Stimulated activated CD4-positive, alpha-beta T cell treated with anti-CD3 and anti-CD28 coated beads, TNF-alpha, amount 100 ng/mL, for 4 hours (primary cell): ENCODE results near the gene RTN4.

Experiments used
- DNase-seq, 3 experiments: peaks; one replicate each; pipeline ENCODE4 v3.0.0-alpha.2; 2020; ENCODE audit warnings: low read depth in 3 of 3

The RTN4 gene

DNA sequence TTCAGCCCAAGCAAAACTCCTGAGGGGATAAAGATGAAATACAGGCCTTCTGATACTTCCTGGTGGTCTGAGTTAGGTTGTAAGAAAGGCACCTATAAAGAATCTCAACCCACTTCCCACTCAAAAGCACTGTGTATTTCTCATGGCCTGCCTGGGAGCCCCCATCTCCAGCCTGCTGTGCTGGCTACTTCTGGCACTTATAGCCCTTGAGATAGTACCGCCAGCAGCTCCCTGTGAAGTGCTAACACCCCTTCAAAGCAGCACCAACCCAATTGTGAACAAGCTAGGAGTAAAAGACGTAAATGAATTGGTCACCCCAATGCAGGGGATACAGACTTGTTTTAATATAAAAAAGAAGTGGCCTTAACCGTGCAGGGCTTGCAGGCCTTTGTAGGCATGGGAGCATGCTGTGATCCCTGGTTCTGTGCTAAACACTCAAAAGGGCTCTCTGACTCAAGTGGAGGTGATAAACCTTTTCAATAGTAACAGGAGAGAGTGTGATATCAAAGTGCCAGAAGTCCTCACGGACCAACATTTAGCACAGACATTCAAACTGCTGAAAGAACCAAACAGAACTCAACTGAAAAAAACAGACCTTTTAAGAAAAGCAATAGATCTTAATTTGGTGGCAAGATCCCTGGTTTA lies 80.8 kb downstream of the RTN4 start:
- no peak for DNase-seq

DNA sequence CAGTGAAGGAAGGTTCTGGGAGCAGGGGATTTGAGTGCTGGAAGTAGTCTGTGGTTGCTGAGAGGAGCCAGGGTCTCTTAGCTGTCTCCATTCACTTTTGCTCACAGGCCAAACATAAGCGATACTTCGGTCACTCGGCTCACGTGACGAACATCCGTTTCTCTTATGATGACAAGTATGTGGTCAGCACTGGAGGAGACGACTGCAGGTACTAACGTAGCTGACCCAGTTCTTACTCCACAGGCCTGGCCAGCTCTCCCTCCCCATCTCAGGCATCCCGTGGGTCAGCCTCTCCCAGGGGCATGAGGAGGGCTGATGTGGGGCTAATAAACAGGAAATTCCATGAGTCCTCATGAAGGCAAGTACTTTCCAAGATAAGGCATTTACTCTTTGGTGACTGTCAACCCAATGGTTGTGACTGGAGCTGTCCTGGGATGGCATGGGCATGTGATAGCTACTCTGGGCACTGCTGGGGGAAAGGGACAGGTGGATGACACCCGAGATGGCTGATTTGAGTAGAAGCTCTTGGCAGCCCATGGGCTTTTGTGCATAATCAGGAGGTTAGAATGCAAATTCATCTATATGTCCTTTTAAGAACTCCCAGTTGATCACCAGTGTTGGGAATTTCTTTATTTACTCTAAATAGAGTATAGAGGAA lies 81.6 kb downstream of the RTN4 start:
- DNase-seq = no peak

DNA sequence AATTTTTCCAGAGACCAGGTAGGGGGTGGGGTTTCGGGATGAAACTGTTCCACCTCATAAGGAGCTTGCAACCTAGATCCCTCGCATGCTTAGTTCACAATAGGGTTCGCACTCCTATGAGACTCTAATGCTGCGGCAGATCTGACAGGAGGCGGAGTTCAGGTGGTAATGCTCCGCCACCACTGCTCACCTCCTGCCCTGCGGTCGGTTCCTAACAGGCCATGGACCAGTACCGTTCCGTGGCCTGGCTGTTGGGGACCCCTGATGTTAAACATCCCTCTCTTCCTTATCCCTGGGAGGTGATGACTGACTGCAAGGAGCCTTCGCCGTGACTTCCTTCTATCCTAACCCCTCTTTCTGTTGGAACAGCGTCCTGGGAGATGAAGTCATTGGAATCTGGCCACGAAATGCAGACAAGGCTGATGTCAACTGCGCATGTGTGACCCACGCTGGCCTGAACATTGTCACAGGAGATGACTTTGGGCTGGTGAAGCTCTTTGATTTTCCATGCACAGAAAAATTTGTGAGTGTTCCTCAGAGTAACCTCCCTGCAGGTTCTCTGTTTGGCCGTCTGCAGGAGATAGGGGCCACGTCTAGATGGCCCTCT lies 82.4 kb downstream of the RTN4 start:
- no peak for DNase-seq

DNA sequence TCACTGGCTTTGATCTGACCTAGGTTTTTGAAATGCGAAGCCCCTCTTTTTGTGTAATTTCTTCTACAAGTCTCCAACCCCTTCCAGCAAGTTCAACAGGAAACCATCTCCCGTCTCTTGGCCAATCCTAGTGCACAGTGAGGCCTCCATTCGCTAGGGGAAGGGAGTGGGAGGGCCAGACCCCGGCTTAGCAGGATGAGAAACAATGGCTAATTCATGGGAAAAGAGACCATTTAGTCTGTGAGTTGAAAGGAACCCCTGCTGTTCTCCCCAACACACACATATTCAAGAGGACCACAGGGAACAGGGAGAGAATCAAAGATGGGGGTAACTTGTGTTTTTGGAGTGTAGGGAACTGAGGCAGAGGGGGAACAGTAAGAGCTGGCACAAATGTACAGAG lies 83.0 kb downstream of the RTN4 start:
- DNase-seq = no peak

DNA sequence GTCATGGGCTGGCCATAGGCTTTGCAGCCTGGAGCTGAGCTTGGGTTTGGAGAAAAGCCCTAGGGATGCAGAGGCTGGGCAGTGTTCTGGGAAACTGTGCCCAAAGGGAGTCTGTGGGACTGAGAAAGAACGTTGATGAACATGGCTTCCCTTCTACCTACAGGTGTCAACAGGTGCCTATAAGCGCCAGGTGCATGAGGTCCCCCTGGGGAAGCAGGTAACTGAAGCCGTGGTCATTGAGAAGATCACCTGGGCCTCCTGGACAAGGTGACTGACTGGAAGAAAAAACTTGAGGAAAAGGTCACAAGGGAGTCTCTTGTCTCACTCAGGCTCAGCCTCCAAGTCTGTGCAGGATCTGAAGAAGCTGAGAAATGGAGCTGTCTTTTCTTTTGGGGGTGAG lies 83.4 kb downstream of the RTN4 start:
- DNase-seq = no peak

DNA sequence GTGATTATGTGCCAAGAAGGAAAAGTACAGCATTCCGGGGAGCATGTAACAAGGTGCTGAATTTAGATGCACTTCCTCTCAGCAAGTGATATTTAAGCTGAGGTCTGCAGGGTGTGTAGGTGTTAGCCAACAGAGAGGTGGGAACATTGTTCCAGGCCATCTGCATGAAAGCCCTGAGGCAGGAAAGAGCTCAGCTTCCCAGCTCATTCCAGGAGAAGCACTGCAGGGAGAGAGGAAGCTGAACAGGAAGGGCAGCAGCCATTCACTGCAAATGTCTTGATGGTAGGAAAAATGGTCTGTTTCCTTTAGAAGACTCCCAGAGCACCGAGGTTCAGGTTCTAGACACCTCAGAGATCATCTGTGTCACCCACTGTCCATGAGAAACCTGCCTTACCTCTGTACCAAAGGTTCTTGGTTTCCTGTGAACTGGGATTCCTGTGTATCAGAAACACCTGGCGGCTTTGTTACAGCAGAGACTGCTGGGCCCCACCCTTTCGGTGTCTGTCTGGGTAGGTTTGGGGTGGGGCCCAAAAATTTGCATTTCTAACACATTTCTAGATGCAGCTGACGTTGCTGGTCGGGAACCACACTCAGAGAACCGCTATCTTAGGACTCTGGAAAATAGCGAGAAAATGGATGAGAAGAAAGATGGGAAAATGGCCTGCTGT lies 84.0 kb downstream of the RTN4 start:
- DNase-seq = no peak

DNA sequence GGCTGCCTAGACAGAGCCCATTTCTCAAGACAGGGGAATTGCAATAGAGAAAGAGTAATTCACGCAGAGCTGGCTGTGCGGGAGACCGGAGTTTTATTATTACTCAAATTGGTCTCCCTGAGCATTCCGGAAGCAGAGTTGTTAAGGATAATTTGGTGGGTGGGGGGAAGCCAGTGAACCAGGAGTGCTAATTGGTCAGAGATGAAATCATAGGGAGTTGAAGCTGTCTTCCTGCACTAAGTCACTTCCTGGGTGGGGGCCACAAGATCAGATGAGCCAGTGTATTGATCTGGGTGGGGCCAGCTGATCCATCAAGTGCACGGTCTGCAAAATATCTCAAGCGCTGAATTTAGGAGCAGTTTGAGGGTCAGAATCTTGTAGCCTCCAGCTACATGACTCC lies 84.8 kb downstream of the RTN4 start:
- no peak for DNase-seq

DNA sequence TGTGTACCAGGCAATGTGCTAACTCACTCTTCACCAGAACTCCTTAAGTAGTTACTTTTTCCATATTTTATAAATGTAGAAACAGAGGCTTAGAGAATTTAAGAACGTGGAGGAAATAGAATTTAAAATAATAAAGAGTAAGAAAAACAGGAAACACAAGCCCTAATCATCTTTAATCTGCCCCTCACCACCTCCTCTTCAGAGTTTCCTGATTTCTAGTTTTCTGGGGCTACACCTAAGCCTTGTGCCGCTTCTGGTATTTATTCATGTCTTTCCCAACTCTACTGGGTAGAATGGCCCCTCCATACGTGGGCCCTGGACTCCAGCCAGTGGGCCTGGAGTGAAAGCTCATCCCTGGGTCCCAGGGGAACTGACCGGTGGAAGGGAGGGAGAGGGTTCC lies 85.4 kb downstream of the RTN4 start:
- no peak for DNase-seq

DNA sequence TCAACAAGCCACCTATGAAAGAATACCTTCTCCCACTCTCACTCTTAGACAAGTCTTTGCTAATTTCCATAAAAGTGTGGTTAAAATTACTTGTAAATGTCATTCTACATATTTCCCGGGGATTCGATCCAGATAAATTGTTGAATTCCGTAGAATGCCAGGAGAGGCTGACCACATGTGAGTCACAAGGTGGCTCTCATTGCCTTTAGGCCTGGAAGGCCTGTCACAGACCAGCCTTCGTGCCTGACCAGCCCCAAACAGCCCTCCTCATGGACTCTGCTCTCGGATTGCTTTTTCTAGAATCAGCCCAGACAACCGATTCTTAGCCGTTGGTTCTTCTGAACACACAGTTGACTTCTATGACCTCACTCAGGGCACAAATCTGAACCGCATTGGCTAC lies 86.0 kb downstream of the RTN4 start:
- DNase-seq = no peak

DNA sequence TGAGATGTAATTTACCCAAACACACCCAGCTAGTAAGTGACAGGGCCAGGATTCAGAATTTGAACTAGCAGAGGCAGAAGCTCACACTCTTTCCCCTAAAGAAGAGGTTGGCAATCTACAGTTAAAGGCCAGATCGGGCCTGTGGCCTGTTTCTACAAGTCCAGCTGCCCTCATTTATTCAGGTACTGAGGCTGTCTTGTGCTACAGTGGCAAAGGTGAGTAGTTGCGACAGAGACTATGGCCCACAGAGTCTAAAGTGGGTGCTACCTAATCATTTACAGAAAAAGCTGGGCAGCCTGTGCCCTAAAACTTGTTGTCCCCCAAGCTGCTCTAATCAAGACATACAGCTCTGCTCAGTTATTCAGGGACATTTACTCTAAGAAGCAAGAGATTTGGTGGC lies 86.8 kb downstream of the RTN4 start:
- no peak for DNase-seq

DNA sequence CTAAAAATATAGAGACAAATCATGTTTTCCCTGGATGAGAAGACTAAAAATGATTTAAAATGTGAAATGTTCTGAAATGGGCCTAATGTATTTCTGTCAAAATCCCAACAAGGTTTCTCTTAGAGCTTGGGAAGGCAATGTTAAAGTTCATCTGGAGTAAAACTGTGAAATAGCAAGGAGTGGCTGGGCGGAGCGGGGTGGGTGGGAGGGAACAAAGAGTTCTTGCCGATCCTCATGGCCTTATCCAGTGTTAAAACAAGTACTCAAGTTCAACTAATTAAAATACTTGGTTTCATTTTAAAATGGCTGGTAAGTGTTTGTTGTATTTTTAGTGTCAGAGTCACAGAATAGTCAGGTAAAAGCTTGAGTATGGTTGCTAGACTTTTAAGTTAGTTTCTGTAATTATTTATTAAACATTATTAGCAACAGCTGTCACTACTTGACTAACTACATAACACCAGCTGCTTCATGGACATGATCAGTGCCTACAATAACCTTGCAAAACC lies 87.3 kb downstream of the RTN4 start:
- DNase-seq = no peak

DNA sequence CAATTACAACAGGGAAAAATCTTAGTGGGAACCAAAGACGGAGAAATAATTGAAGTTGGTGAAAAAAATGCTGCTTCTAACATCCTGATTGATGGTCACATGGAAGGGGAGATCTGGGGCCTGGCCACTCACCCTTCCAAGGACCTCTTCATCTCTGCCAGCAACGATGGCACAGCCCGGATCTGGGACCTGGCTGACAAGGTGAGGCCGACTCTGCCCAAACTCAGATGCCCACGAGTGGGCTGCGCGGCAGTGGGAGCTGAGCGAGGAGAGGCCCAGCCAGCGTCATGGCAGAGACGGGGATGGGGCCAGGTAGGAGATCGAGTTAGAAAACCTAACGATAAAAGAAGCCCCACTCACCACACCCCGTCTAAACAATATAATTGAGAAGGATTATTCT lies 87.7 kb downstream of the RTN4 start:
- DNase-seq = no peak

DNA sequence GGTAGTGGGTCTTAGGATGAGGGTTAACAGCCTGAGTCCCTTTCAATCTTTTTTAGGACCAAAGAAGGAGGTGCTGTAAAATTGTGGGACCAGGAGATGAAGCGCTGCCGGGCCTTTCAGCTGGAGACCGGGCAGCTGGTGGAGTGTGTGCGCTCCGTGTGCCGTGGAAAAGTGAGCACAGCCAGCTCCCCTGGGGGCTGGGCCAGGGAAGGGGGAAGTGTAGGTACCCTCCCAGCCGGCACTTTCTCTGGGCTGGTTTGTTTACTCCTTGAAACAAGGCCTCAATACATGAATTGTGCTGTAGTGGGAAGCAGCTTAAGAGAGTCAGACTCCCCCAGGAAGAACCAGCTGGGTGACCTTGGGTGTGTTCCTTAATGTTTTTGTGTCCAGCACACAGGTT lies 90.1 kb downstream of the RTN4 start:
- DNase-seq = no peak

DNA sequence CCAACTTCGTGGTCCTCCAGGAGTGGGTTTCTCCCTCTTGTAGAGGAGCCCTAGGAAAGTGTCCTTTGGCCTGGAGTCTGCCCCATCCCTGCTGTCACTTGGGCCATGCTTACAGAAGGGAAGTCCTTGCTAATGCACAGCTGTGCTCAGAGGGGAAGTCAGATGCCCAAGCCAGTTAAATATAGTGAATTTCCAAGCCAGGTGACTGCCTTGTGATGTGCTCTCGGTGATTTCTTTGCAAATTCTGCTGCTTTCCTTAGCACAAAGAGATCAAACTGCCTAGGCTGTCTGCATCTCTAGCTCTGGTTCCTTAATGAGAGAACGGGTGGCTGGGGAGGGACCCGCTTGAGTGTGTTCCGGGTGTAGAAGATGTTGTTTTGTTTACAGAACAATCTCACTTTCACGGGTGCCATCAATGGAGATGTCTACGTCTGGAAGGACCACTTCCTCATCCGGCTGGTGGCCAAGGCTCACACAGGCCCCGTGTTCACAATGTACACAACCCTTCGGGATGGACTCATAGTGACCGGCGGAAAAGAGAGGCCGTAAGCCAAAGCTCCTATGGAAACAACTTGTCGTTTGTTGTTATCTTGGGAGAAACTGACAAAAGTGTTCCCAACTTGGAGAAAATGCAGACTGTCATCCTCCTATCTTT lies 91.4 kb downstream of the RTN4 start:
- no peak for DNase-seq

DNA sequence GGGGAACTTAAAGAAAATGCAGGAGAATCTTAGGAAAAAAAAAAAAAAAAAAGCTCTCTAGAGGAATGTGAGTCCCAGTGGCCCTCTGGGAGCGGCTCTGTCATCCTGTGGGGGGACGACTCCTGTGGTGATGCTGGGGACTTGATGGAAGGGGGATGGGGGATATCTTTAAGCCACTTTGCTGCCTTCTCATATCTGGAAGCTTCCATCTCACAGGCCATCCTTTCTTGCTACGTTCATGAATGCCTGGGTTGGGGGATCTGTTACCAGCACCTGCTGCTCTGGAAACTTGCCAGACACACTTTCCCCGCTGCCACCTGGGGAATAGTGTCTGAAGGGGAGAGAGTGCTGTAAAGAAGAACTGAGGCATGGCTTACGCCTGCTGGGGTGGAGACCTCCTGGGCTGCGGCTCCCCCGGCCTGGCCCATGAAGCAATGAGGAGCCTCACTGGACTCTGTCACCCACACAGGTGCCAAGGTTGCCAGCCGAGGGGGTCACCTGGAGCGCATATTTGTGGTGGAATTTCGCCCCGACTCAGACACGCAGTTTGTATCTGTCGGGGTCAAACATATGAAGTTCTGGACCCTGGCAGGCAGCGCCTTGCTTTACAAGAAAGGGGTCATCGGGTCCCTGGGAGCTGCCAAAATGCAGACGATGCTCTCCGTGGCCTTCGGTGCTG lies 92.8 kb downstream of the RTN4 start:
- no peak for DNase-seq

DNA sequence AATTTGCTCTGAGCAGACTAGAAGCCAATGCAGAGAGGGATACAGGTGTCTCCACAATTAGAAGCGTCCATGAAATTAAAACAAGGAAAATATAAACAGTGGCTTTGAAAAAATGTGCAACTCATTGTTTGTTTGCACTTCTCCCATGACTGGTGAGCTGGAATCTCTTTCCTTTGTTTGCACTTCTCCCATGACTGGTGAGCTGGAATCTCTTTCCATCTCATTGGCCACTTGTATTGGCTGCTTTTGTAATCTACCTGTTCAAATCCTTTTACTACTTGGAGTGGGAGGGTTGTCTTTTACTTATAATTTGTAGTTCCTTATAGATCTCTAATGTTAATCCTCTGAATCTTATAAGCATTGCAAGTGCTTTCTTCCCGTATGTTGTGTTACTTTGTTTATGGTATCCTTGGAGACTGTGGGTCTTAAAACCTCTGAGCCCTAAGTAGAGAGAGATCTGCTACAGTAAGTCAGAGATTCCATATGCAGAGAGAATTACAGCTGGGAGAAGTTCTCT lies 94.1 kb downstream of the RTN4 start:
- no peak for DNase-seq

DNA sequence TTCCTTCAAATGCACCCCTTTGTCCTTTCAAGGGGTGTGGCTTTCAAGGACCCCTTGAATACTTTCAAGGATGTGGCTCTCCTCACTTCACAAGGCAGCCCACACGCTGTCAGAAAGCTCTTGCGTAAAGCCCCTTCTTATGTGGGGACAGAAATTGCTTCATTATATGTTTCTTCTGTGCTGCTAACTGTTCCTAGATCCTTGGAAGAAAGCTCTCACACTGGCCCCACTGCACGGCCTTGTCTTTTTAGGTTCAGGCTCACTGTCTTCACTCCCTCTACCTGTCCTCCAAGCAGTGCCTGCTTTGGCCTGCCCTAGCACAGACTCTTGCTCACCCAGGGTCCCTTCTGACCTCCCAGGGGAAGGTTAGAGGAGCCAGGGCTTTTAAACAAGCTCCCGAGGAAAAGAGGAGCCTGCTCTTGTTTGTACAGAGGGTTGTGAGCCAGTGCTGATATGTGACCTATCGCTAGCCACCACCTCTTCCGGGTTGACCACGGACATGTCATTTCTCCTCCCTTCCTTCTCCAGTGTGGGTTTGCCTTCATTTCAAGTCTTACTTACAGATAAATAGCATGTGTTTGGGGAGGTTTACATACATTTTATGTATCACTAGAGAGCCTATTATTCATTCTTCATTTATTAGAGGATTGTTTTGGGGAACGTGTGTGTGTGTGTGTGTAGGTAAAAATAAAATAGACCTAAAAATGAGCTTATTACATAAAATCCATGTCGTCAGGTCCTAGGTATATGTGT lies 94.7 kb downstream of the RTN4 start:
- DNase-seq = no peak

DNA sequence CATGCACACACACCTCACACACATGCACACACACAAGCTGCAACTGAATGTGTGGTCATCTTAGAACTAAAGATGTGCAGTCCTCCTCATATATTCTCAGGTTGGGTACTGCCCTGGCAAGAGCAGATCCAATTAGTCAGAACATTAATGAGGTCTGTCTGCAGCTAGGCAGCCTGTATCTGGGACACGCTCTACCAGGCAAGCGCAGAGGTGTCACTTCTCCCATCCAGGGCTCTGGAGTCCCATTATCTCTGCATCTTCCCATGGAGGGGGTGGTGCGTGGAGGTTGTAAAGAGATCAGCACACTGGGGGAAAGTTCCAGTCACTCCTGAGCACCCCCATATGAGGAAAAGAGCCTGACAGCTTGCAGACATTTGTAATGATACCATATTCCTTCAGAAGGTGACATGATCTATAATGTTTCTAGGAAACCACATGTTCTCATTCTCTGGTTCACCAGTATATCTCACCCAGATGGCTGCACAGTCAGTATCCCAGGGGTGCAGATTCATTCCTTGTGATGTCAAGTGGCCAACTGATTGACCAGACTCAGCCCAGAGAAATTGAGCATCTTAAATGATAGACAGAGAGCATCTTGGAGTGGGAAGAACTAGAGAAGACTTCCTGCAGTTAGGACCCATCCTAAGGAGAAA lies 95.4 kb downstream of the RTN4 start:
- no peak for DNase-seq

DNA sequence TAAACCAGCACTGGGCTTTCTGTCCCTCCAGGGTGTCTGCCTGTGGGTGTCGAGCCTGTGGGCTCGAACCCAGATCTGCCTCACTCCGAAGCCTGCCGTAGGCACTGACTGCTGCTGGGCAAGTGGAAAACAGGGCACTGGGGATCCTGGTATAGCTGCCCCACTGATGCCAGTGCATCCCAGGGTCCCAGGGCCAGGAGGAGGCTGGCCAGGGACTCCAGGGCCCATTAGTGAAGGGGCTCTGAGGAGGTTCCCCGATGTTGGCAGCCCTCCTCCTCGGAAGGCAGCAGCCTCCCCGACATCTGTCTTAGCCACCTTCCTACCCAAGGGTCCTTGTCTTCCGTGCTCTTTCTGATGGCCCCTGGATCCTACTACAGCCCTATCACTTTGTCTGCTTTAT lies 96.1 kb downstream of the RTN4 start:
- no peak for DNase-seq

DNA sequence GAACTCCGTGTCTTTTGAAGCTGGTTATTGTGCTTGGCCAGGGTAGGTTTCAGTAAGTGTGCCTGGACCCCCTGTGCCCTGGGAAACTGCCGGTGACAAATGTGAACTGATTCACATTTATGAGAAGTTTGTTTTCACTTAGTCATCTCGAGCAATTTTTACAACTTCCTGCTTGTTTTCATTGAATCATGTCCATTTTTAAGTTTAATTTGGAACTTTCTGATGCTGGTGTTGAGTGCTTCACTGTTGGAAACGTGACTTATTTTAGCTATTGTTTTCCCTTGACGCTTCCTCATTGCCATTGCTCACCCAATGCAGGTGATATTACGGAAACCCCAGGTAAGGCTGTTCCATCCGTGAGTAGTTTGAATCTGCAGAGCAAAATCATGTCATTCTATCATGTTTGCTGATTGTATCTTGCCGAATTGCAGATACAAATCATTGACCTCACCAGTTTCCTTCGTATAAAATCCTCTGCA lies 97.2 kb downstream of the RTN4 start:
- no peak for DNase-seq
